Stimulated activated CD8-positive, alpha-beta memory T cell treated with anti-CD3 and anti-CD28 coated beads, Interleukin-12 subunit alpha, Interleukin-12 subunit beta, amount 100 ng/mL, for 1 hour (primary cell): Measurements from ENCODE around the gene CHST1.

Source experiments
- DNase-seq: peaks from one replicate; pipeline ENCODE4 v3.0.0-alpha.2; 2020; ENCODE audit warnings: low read depth

Gene CHST1

DNA sequence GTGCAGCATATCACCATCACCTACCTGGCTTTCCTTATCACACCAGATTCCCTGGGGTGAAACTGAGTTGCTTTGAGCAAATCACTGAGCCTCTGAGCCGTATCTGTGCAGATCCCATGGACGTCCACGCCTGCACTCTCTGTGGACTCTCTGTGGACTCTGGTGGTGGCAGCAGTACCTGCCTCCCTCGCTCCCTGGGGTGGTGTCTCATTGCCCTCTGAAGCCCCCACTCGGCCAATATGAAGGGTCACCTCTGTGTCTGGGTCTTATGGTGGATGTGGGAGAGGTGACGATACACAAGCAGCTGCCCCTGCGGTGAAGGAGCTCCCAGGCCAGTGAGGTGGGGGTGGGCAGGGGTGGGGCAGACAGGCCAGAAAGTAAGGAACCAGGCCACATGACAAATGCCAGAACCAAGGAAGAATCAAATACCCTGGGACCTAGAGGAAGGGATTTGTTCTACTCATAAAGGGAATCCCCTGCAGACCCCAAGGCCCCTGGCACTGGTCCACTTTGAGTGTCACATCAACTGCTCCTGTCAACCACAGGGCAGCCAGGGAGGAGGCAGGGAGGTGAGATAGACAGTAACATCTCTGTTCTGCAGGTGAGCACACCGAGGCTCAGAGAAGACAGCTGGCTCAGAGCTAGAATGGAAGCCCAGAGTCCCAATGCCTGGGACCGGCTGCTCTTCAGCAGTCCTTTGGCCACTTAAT, 9.2 kb upstream of the CHST1 start:
- no peak for DNase-seq

DNA sequence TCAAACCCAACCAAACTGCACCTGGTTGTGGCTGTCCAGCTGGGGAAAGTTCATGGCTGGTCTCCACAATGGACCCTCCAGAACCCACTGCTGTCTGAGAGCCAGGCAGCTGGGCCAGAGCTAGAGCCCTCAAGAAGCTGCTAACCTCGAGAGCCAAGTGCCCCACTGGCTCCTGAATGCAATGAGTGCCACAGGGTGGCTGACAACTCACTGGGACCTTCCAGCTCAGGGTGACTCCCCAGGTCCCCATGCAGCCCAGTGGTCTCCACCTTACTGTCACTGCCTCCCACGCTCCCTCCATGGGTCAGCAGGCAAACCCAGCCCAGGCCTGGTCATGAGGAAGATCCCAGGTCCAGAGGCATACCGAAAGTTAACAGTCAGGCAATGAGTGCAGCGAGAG, 8.0 kb upstream of the CHST1 start:
- DNase-seq = no peak

DNA sequence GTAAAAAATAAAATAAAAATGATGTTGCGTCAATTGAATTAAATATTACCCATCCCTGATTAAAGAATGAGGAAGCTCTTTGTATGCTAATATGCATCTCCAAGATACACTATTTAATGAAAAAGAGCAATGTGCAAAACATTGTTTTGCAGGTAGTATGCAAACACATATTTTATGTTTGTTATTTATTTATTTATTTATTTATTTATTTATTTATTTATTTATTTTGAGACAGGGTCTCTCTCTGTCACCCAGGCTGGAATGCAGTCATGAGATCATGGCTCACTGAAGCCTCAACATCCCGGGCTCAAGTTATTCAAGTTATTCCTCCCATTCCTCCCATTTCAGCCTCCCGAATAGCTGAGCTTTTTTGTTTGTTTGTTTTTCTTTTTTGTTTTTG, 7.2 kb upstream of the CHST1 start:
- no peak for DNase-seq

GRCh38 chr11:45671246-45672171, 6.1 kb upstream of the CHST1 start:
- no peak for DNase-seq

DNA sequence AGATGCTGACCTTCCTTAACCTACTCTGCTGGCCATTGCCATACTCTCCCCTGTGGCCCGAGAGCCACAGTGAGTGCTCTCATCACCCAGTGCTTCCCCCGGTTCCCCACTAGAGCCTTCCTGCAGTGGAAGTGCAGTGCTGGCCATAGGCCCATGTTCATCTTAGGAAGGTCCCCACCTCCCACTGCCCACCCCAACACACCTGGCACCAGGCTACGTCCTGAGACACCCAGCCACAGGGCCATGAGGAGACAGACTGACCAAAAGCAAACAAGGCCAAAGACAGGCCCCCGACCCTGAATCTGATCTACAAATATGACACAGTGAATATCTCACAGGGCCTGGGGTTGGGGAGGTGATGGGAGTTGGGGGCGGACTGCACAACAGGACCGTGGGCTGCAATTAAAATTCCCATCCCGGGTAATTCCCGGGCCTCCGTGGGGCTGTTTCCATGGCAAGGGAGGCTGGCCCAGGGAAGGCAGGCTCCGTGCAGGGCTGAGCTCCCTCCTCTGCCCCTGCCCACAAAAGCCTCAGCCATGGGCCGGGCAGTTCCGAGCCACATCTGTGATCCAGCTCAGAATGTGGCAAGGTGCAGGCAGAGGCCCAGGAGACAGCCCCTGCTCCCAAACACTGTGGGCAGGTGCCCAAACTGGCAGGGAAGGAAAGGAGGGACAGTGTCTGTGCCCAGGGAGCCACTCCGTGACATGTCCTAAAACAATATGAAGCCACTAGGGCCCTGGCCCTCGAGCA, 5.1 kb upstream of the CHST1 start:
- DNase-seq = no peak

DNA sequence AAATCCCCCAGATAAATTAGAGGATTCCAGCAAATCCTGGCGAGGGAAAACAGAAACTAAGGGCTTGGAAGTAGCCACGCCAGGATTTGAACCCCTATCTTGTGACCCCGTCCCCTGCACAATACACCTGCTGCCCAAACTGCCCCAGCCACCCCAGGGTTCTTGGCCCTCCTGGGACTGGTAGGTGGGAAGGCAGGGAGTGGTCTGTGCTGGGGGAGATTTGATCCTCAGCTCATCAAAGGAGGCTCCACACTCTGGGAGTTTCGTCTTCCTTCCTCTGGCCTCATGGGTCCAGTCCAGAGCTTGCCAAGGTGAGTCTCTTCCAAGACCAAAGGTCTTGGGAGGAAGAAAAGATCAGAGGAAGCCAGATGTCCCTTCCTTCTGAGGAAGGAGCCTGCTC, 4.5 kb upstream of the CHST1 start:
- no peak for DNase-seq

DNA sequence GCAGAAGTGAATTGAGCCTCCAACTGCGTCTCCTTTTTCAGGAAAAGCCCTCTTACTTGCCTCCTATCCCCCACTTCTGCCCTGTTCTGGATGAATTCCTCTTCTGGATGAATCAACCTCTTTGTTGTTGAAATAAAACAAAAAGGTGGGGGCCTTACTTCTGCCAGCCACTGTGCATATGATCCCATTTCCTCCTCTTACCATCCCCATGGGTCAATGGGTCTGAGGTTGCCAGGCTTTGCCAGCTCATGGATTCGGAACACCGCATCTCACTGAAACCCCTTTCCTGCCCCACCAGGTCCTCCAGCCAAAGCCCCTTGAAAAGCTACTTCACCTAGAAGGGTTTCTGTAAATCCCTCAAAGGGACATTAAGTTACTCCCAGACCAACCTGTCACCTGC, 3.7 kb upstream of the CHST1 start:
- DNase-seq = no peak

DNA sequence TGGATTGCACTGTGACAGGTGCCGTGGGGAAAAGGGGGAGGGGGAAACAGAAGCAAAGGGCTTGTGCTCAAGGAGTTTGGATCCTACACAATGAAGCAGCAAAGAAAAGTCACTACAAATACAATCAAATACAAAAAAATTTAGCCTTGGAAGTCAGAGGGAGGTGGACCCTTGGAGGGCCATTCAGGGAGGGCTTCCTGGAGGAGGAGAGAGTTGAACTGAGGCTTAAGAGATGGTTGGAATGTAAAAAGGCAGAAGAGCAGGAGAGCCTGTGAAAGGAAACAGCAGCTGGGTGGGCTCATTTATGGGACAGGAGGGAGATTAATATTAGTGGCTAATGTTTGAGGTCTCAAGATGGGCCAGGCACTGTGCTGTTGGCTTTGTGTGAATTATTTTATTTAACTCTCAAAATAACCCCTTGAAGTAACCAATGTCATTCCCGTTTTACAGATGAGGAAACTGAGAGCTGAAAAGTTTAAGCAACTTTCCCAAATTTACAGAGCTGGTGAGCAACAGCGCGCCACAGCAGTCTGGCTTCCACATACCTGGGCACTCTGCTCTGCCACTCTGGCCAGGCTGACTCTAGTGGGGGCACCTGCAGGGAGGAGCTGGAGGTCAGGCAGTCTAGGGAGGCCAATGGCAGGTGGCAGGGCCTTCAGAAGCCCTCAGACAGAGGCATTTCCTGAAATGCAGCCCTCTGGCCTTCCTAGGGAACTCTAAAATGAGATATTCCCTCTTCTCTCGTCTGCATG, 2.7 kb upstream of the CHST1 start:
- no peak for DNase-seq

DNA sequence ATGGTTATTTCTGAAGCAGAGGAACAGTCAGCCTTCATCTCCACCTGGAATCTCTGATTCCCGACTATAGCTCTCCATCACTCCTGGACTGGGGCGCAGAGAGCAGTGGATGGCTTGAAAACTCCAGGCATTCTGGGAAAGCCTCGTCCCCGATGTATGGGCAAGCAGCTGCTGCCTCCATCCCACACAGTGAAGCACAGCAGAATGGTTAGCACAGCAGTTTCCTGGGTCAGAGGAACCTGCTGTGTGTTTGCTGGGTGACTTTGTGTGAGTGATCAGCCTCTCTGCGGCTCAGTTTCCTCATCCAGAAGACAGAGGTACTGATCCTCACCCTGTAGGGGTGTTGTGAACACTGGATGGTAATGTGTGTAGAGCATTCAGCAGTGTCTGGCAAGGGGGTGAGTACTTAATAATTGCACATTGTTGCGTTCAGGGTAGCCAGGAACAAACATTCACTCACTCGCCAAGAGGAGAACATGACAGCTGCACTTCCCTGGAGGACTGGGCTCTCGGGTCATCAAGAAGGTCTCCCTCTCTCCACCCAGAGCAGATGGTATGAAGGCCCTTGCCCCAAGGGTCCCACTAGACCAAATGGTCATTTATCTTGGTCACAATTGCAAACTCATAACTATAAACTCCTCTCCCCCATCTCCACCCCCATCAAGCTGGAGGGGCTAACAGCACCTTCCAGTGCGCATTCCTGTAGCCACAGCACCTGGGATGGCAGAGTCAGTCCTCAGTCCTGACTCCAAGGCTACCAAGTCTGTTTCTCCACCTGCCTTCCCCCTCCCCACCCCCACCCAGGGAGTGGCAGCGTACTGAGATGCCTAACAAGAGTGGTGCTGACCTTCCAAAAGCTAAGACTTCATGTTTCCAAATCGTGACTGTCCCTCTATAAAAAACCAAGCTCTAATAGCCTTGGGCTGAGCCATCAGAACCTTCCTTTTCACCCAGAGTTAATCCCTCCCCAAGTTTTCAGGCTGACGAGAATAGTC, 1.5 kb upstream of the CHST1 start:
- no peak for DNase-seq

- DNase-seq = no peak
Measured at GRCh38 chr11:45665933-45666647, 668 bp upstream of the CHST1 start.

- no peak for DNase-seq
Measured at GRCh38 chr11:45664376-45665205, 831 bp downstream of the CHST1 start.

GRCh38 chr11:45663486-45664375, 1.7 kb downstream of the CHST1 start:
- DNase-seq = no peak

GRCh38 chr11:45662665-45663485, 2.5 kb downstream of the CHST1 start:
- no peak for DNase-seq

DNA sequence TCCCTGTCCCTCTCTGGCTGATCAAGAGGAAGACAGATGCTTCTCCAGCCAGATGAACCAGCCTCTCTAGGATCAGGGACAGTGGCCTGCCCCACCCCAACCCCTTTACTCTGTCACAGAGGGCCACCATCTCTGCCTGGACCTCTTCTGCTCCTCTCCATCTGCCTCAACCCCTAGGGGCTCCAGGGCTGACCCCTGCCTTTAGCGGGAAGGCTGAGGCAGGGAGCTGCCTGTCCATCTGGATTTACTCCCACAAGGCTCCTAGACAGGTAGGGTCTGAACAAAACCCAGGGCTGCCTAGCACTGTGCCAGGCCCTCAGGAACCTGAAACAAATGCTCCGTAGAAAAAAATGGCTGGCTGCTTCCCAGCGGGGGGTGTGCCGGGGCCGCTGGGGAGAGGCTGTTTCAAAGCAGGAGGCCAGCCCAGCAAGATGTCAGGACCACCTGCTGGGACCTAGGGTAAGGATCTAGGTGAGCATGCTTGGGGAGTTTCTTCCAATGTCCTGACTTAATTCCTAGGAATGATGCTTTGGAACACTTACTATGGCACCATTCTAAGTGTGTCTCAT, 3.2 kb downstream of the CHST1 start:
- no peak for DNase-seq

DNA sequence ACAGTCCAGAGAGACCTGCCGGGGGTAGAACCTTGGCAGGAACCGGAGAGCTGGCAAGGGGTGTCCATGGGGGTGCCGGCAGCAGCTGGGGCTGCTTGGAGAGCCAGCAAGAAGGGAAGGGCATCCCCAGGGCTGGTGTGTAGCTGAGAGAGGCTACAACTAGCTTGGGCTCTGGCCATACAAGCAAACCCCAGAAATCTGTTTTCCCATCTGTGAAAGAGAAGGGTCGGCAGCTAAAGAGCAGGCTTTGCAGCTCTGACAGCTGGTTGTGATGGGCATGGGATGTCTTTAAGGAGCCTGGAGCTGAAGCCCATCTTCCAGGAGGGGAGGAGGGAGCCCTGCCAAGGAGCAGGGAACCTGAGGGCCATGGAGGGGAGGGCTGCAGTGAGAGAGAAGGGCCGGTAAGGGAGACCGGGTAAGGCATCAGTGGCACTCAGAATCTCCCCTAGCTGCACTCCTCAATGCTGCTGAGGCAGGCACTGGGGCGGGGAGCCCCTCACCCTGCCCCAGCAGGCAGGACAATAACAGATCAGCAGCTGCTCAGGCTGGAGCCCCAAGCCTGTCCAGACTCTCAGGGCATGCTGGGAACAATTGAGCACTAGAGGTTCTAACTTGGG, 3.9 kb downstream of the CHST1 start:
- no peak for DNase-seq

- no peak for DNase-seq
Measured at GRCh38 chr11:45660729-45661438, 4.5 kb downstream of the CHST1 start.
